LNCAP (cell line): ENCODE results near the gene EPPIN.

Experiments
- TF ChIP-seq, protein P1 (sequence below): fragments of 450-650 bp; IDR thresholded peaks from 2 replicates; pipeline ENCODE4 v1.5.1; 2017; ENCODE audit warnings: mild to moderate bottlenecking

EPPIN gene

DNA sequence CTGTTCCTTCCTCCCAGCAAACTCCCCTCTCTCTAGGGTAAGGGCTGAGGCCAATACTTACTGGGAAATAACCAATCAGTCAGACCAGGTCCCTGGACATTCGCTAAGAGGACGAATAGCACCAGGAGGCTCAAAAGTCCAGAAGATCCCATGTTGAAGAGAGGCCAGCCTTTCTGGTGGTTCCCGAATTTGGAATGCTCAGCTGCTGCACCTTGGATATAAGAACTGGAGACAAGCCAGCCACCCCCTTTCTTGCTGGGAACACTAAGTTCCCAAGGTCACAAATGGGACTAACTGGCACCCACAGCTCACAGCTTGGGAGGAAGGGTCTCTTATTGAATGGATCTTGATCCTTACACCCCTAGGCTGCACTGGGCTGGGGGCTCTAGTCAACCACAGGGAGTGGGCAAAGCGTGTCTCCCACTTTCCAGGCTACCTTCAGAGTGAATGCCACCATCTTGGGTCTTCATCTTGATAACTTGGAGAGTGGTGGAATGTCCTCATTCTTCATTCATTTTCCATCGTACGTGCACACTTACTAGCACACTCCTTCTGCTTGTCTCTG, at the start of gene EPPIN:
EPPIN (minus strand) TSS at position 196 of the 565 bp plus-strand sequence; CDS start at position 152, 44 bp downstream.
- TF ChIP-seq, protein P1, sequence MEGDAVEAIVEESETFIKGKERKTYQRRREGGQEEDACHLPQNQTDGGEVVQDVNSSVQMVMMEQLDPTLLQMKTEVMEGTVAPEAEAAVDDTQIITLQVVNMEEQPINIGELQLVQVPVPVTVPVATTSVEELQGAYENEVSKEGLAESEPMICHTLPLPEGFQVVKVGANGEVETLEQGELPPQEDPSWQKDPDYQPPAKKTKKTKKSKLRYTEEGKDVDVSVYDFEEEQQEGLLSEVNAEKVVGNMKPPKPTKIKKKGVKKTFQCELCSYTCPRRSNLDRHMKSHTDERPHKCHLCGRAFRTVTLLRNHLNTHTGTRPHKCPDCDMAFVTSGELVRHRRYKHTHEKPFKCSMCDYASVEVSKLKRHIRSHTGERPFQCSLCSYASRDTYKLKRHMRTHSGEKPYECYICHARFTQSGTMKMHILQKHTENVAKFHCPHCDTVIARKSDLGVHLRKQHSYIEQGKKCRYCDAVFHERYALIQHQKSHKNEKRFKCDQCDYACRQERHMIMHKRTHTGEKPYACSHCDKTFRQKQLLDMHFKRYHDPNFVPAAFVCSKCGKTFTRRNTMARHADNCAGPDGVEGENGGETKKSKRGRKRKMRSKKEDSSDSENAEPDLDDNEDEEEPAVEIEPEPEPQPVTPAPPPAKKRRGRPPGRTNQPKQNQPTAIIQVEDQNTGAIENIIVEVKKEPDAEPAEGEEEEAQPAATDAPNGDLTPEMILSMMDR: no peak

DNA sequence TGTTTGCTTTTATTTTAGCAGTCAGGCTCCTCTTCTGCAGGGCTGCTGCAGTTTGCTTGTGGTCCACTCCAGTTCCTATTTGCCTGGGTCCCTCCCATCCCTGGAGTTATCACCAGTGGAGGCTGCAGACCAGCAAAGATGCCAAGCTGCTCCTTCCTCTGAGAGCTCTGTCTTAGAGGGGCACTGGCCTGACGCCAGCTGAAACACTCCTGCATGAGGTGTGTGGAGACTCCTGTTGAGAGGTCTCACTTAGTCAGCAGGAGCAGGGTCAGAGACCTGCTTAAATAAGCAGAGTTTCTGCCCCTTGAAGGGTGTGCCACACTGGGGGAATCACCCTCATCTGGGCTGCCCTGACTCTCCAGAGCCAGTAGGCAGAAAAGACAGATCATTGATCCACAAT, 48.0 kb upstream of the EPPIN start:
- TF ChIP-seq, protein P1: no peak

DNA sequence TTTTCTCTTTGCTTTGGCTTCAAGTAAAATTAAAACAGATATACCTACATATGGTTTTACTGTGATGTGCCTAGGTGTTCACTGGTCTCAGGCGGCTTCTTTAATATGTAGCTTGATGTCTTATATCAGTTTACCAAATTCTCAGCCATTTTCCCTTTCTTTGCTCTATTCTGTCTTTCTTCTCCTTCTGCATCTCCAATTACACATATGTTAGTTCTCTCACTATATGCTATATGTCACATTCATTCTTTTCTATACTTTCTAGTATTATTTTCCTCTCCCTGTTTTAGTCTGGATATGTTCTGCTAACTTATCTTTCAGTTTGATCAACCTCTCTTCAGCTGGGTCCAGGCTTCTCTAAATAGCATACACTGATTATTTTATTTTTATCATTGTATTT, 46.3 kb upstream of the EPPIN start:
- TF ChIP-seq, protein P1: no peak

- TF ChIP-seq, protein P1: peak; percentile 95
Observed at GRCh38 chr20:45592574-45593189, 45.5 kb upstream of the EPPIN start.

- TF ChIP-seq, protein P1: no peak
Observed at GRCh38 chr20:45589725-45590124, 42.5 kb upstream of the EPPIN start.

DNA sequence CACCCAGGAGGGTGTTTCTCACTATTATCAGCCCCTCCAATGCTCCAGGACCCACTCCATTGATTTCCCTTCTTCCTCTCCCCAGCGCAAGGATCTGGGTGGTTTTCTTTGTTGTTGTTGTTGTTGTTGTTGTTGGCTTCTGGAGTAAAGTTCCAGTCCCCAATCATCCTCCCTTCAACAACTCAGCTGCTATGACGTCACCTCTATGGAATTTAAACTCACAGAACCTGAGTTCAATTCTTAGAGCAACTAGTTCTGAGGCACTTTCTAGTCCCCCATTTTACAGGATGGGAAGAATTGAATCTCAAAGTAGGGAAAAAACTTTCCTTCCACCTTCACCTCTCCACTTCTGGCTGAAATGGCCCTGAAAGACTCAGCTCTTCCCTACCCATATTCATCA, 41.6 kb upstream of the EPPIN start:
- TF ChIP-seq, protein P1: no peak

DNA sequence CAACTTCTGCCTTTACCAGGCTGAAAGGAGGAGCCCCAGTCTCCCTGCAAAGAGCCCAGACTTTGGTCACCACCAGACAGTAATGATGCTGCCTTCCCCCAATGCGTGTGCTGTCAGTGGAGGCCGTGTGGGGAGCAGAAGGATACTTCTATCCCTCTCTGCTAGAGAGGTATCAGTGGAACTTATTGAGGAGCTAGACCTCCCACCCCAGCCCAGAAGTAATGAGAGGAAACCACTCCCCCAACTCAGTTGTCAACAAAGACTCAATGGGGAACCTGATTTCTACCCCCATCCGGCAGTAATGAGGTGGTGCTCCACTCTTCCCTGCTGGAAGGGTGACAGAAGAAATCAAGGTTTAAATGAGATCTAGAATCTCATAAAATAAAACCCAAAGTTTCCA, 36.3 kb upstream of the EPPIN start:
- TF ChIP-seq, protein P1: no peak
